GM12878 (cell line): ENCODE data around the gene PREX1. TPM values are rescaled to one million over a fixed set of nuclear protein-coding genes. Genes with fewer than 3 reads are reported as not detected.

Source experiments
- ATAC-seq: fragments of 200-7000 bp; cut with Tn5 transposase; 3 replicates; pipeline ENCODE4 v1.9.1; 2020; ENCODE audit warnings: mild to moderate bottlenecking, moderate library complexity
- BruUV-seq: library from RNA; stranded (reverse); fragments of 400-500 nt; replicated peaks from 2 replicates; lab custom pipeline; 2021; lab: Mats Ljungman, UMichigan
- CTCF ChIA-PET: fragments of 300-600 bp; sonication (Branson Sonifier 250); formaldehyde crosslinking; extraction: SDS; loops from one replicate; lab custom pipeline; 2021; ENCODE audit warnings: inconsistent platforms; lab: Yijun Ruan, JAX
- POLR2A ChIA-PET: fragments of 350-600 bp; formaldehyde crosslinking; extraction: SDS; loops from one replicate; lab custom pipeline; 2021; ENCODE audit warnings: inconsistent platforms; lab: Charles Lee
- RAD21 ChIA-PET: fragments of 300-600 bp; sonication (Branson Sonifier 250); formaldehyde crosslinking; loops from one replicate; lab custom pipeline; 2023; ENCODE audit warnings: antibody characterized with exemption; ENCODE audit not compliant: unreplicated experiment; lab: Charles Lee
- SMC1A ChIA-PET: fragments of 300-600 bp; sonication (Branson Sonifier 250); formaldehyde crosslinking; loops from one replicate; lab custom pipeline; 2023; ENCODE audit not compliant: unreplicated experiment, uncharacterized antibody; lab: Charles Lee
- DNase-seq: peaks from one replicate; pipeline ENCODE4 v3.0.0-alpha.2; 2011; ENCODE audit warnings: low read depth, low spot score
- FAIRE-seq: peaks from 3 replicates; lab custom pipeline; 2011; peaks lifted over from hg19 to GRCh38; lab: Jason Lieb, UNC
- H2AFZ ChIP-seq: 2 replicates; pipeline ENCODE4 v1.6.0; 2011; ENCODE audit warnings: low read depth, low read length, control low read depth; ENCODE audit not compliant: control insufficient read depth
- H3K27ac ChIP-seq: 2 replicates; pipeline ENCODE4 v1.5.1; 2011; ENCODE audit warnings: control low read depth; ENCODE audit not compliant: control insufficient read depth, insufficient read depth
- H3K27me3 ChIP-seq, 2 experiments: replicated peaks in 1 of 2; 2 replicates each; pipeline versions ENCODE4 v1.6.0 to v1.6.1; 2011; ENCODE audit warnings: low read length in 1 of 2; ENCODE audit not compliant: control insufficient read depth in 2 of 2, insufficient read depth in 2 of 2
- H3K36me3 ChIP-seq, 2 experiments: 2 replicates each; pipeline ENCODE4 v1.5.1; 2011; ENCODE audit warnings: low read length in 1 of 2; ENCODE audit not compliant: control insufficient read depth in 2 of 2, insufficient read depth in 2 of 2
- H3K4me1 ChIP-seq: 2 replicates; pipeline ENCODE4 v1.6.1; 2011; ENCODE audit warnings: mild to moderate bottlenecking, low read length, moderate library complexity, mixed read lengths; ENCODE audit not compliant: control insufficient read depth, insufficient read depth
- H3K4me2 ChIP-seq: 2 replicates; pipeline ENCODE4 v1.6.0; 2011; ENCODE audit warnings: control low read depth; ENCODE audit not compliant: control insufficient read depth, insufficient read depth
- H3K4me3 ChIP-seq: fragments of 200-600 bp; sonication (generic); 2 replicates; pipeline ENCODE4 v1.5.1; 2016
- H3K79me2 ChIP-seq: 2 replicates; pipeline ENCODE4 v1.6.0; 2011; ENCODE audit warnings: low read length; ENCODE audit not compliant: control insufficient read depth, insufficient read depth
- H3K9ac ChIP-seq: 2 replicates; pipeline ENCODE4 v1.8.0; 2011; ENCODE audit warnings: low read length, control low read depth, mixed read lengths; ENCODE audit not compliant: control insufficient read depth, insufficient read depth
- H3K9me3 ChIP-seq: replicated peaks from 3 replicates; pipeline ENCODE4 v1.5.1; 2011; ENCODE audit warnings: mild to moderate bottlenecking, low read length; ENCODE audit not compliant: control insufficient read depth, insufficient read depth
- H4K20me1 ChIP-seq: 2 replicates; pipeline ENCODE4 v1.6.0; 2011; ENCODE audit not compliant: control insufficient read depth, insufficient read depth
- GABPA ChIP-seq: IDR thresholded peaks from 2 replicates; pipeline ENCODE4 v1.6.1; 2014; ENCODE audit warnings: antibody characterized with exemption, low read depth, mild to moderate bottlenecking, inconsistent platforms
- HCFC1 ChIP-seq: fragments of 150-350 bp; IDR thresholded peaks from 2 replicates; pipeline ENCODE4 v1.6.1; 2014; ENCODE audit warnings: low read length
- MYC ChIP-seq: IDR thresholded peaks from 2 replicates; pipeline ENCODE4 v1.6.1; 2011; ENCODE audit warnings: mild to moderate bottlenecking, low read length, moderate library complexity, inconsistent platforms; ENCODE audit not compliant: insufficient read depth, insufficient replicate concordance, insufficient read length, severe bottlenecking
- WGBS: methylation state at CpG from one replicate; pipeline ENCODE4 v1.1.6; 2016; ENCODE audit warnings: low lambda C conversion rate; ENCODE audit not compliant: insufficient replicate concordance, insufficient coverage; ENCODE audit errors: missing lambda C conversion rate; 5-methylcytosine and 5-hydroxymethylcytosine counted together
- in situ Hi-C: fragments of 300-500 bp; cut with MboI; formaldehyde crosslinking; loops from 9 replicates; pipeline ENCODE4 v1.14.3; 2018; ENCODE audit warnings: mixed read lengths
- intact Hi-C: fragments of 100-400 bp; cut with micrococcal nuclease; formaldehyde crosslinking; loops from one replicate; pipeline ENCODE4 v1.14.2; 2022; ENCODE audit not compliant: unreplicated experiment
- polyA plus RNA-seq, 11 experiments: library from polyadenylated mRNA; depleted of rRNA in 4 of 11; unstranded in 6 of 11; stranded (reverse) in 5 of 11; fragments of >200 nt; fragmentation: Nextera tagmentation in 4 of 11; fragmentation: Illumina TruSeq in 1 of 11; extraction: Ambion mirVana in 4 of 11; extraction: Trizol in 1 of 11; gene quantifications; 1 replicate in 1 of 11; 2 replicates in 10 of 11; pipeline versions ENCODE4 v1.2.1 to v1.2.3, GENCODE V29; 2011 to 2016; ENCODE audit warnings: inconsistent platforms in 2 of 11, missing spikeins in 2 of 11, low read depth in 1 of 11
- total RNA-seq, 4 experiments: library from RNA; depleted of rRNA in 3 of 4; stranded (reverse); fragments of >200 nt in 3 of 4; fragmentation: Illumina TruSeq in 1 of 4; extraction: Trizol in 1 of 4; gene quantifications; 2 replicates each; pipeline versions ENCODE4 v1.2.1 to v1.2.3, GENCODE V29; 2013 to 2021
- TF ChIP-seq, protein P1 (sequence below): fragments of 450-650 bp; IDR thresholded peaks from 2 replicates; pipeline ENCODE4 v1.6.1; 2017; ENCODE audit warnings: borderline replicate concordance

The PREX1 gene
- total and polyA plus RNA-seq, 10 of the 15 experiments (the other 5 are each of a cell fraction or from before 2014, with no cell fraction given) = 2.6 to 114 (median 38.9) TPM

DNA sequence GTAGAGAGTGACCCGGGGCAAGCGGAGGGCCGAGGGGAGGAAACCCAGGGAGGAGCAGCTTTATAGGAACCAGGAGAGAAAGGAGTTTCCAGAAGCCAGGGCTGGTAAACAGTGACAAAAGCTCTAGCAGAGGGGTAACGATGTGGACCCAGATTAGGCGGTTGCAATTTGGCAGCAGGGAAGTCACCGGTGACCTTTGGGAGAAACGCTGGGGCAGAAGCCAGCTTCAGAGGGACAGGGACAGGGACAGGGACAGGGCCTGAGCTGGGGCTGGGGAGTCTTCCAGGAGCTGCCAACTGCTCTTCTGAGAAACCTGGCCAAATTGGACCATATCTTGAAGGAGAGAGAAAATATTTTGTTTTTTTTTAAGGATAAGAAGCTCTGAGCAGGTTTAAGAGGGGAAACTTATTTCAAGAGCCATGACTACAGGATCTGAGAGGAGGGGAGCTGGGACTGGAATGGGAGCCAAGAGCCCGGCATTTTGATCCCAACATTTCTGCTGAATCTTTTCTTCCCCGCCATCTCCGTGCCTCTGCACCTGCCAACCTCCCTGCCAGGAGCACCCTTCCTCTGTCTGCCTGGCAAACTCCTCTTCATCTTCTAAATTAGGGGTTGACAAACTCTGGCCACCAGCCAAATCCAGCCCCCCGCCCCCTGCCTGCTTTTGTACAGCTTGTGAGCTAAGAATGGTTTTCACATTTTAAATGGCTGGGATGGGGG, 22.6 kb upstream of the PREX1 start:
- Histone ChIP-seq H3K79me2 (no peaks in the 10 kb centered on the region), H3K36me3 (no peaks in the 10 kb centered on the region), H3K4me2 (no peak overlapping the region), H3K4me1 (peaks cover 37% of the 10 kb centered on the region), H3K9ac (no peak overlapping the region), H3K9me3 (peaks cover 3% of the 10 kb centered on the region; the same call in 1 of the 3 replicates), H3K4me3 (no peak overlapping the region), H3K27me3 (no peaks in the 10 kb centered on the region), H3K27ac (no peak overlapping the region; the same call in 1 of the 2 replicates), H4K20me1 (no peaks in the 10 kb centered on the region), H2AFZ (no peak overlapping the region)
- ChIA-PET RAD21 (interaction anchor here (0.7 to 1.8 kb wide), 4 partner anchors 9 to 112 kb away, joined by 3 to 4 read pairs (median 4); partner anchors contain the start of gene PREX1), CTCF (interaction anchor here (0.9 to 1.9 kb wide), 6 partner anchors 10 to 193 kb away, joined by 3 to 5 read pairs (median 4); partner anchors contain the start of gene PREX1), SMC1A (interaction anchor here (0.5 to 2.3 kb wide), 12 partner anchors 8 to 193 kb away, joined by 3 to 9 read pairs (median 4); no protein-coding TSS in a partner anchor), POLR2A (interaction anchor here (2.1 to 6.3 kb wide), 2 partner anchors 10 to 22 kb away, joined by 7 to 28 read pairs; partner anchors contain the start of gene PREX1)
- BruUV-seq = no TSS peak
- intact Hi-C loops = no loop called here
- DNase-seq (no peak), FAIRE-seq (no peak), ATAC-seq (no peak)
- in situ Hi-C loops = no loop called here
- 90% methylated on average over 11 of the region's 11 CpGs for WGBS
- TF ChIP-seq GABPA (no peak), MYC (no peak), HCFC1 (no peak)
- TF ChIP-seq, protein P1, sequence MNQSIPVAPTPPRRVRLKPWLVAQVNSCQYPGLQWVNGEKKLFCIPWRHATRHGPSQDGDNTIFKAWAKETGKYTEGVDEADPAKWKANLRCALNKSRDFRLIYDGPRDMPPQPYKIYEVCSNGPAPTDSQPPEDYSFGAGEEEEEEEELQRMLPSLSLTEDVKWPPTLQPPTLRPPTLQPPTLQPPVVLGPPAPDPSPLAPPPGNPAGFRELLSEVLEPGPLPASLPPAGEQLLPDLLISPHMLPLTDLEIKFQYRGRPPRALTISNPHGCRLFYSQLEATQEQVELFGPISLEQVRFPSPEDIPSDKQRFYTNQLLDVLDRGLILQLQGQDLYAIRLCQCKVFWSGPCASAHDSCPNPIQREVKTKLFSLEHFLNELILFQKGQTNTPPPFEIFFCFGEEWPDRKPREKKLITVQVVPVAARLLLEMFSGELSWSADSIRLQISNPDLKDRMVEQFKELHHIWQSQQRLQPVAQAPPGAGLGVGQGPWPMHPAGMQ = no peak
